ENCODE measurements around the gene GID4.

Gene GID4

DNA sequence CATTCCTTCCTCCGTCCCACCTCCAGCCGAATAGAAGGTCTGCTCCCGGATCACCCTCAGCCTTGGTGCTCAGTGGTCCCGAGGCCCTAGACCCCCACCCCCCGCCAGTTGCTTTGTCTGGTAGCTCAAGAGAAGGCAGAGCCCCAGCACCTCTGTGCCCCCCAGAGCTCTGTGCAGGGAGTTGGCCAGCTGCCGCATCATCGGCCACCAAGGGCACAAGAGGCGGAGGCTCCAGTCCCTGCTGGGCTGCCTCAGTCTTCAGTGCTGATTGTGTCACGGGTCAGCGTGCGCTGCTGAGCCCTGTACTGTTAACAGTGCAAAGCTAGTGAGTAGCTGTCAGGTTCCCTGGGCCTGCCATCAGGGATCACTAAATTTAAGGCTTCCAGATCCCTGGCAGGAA lies 26.3 kb downstream of the GID4 start:
- no peaks in the 10 kb centered on the region for H4K20me1 ChIP-seq
- no peak for TF ChIP-seq Cebpa-rat (IDR thresholded peaks at IDR 0.05)
- H3K27me3 ChIP-seq, result no peaks in the 10 kb centered on the region
- no peak overlapping the region for H3K9ac ChIP-seq
- H3K9me3 ChIP-seq, result no peaks in the 10 kb centered on the region
- H3K4me2 ChIP-seq, result no peak overlapping the region
- H3K4me1 ChIP-seq, result no peaks in the 10 kb centered on the region
- H3K36me3 ChIP-seq, result peaks cover 68% of the 10 kb centered on the region
- no peak overlapping the region for H3K4me3 ChIP-seq
- H3K27ac ChIP-seq, result no peak overlapping the region

DNA sequence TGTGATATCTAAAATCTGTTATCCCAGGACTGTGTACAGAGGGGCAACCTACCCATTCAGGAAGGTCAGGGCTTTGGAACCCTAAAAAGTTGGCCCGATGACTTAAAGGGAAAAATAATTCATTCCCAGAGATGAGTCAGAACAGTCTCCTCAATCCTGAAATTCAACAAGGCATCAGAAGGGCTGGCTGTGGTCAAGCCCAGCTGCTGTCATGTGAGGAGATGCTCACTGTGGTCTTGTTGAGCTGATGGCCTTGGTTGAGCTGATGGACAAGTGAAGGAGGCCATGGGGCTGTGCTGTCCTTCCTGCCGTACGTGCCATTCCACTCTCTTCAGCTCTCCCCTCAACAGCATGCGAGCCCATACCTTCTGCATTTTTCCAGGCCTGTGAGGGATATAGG lies 27.7 kb downstream of the GID4 start:
- Histone ChIP-seq H3K9ac (no peak overlapping the region), H3K36me3 (peaks cover 54% of the 10 kb centered on the region), H4K20me1 (no peaks in the 10 kb centered on the region), H3K27me3 (no peaks in the 10 kb centered on the region), H3K9me3 (no peaks in the 10 kb centered on the region), H3K4me2 (no peak overlapping the region), H3K4me3 (no peak overlapping the region), H3K27ac (no peak overlapping the region), H3K4me1 (peaks cover 8% of the 10 kb centered on the region)
- TF ChIP-seq Cebpa-rat (IDR thresholded peaks at IDR 0.05), result no peak

DNA sequence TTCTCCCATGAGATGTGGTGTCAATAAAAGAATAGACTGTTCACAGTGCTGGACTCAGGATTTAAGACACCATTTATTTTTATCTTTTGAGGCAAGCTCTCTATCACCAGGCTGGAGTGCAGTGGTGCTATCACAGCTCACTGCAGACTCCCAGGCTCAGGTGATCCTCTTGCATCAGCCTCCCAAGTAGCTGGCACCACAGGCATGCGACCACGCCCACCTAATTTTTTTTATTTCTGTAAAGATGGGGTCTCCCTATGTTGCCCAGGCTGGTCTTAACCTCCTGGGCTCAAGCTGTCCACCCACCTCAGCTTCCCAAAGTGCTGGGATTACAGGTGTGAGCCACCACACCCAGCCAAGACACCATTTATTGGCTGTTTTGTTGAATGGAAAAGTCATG lies 29.9 kb downstream of the GID4 start:
- no peak overlapping the region for H3K27ac ChIP-seq

DNA sequence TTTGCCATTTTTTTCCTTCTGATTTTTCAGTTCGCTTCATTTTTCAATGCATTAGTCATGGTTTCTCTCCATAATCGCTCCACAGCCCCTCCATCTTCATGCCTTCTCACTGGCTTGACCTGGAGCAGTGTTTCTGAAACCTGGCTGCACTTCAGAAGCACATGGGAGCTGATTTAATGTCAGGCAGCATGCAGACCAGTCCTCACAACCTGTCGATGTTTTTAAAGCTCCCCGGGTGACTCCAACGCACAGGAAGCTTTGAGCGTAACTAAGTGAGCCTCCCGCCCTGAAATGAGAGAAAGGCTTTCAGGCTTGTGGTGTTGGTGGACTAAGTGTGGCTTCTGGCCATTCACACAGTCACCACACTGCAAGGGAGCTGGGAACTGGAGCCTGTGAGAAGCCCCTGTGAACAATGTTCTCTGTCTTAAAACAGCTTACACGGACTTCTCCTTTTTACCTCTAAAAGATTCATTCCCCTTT lies 31.7 kb downstream of the GID4 start:
- Histone ChIP-seq H3K9me3 (no peaks in the 10 kb centered on the region), H3K27me3 (no peaks in the 10 kb centered on the region), H3K4me1 (peaks cover 8% of the 10 kb centered on the region), H3K36me3 (peaks cover 14% of the 10 kb centered on the region), H3K9ac (no peak overlapping the region), H3K27ac (no peak overlapping the region), H3K4me3 (no peak overlapping the region), H4K20me1 (no peaks in the 10 kb centered on the region), H3K4me2 (no peak overlapping the region)
- no peak for TF ChIP-seq Cebpa-rat (IDR thresholded peaks at IDR 0.05)

More for the DNA sequence above, 29.9 kb downstream of the GID4 start:
- peaks cover 8% of the 10 kb centered on the region for H3K4me1 ChIP-seq
- H3K36me3 ChIP-seq, result peaks cover 32% of the 10 kb centered on the region
- no peaks in the 10 kb centered on the region for H4K20me1 ChIP-seq
- no peak overlapping the region for H3K4me3 ChIP-seq
- TF ChIP-seq Cebpa-rat (IDR thresholded peaks at IDR 0.05), result no peak
- no peak overlapping the region for H3K4me2 ChIP-seq
- H3K9me3 ChIP-seq, result no peaks in the 10 kb centered on the region
- no peaks in the 10 kb centered on the region for H3K27me3 ChIP-seq
- H3K9ac ChIP-seq, result no peak overlapping the region

DNA sequence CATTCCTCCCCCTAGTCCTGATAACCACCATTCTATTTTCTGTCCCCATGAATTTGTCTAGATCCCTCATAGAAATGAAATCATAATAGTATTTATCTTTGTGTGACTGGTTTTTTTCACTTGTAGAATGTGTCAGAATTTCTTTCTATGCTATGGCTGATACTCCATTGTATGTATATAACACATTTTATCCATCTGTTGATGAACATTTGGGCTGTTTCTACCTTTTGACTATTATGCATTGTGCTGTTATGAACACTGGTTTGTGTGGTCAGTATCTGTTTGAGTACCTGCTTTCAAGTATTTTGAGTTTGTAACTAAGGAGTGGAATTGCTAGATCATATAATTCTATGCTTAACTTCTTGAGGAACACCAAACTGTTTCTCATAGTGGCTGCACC lies 32.5 kb downstream of the GID4 start:
- Histone ChIP-seq H3K4me1 (peaks cover 8% of the 10 kb centered on the region), H3K4me3 (no peak overlapping the region), H4K20me1 (no peaks in the 10 kb centered on the region), H3K36me3 (peaks cover 6% of the 10 kb centered on the region), H3K27me3 (no peaks in the 10 kb centered on the region), H3K9ac (no peak overlapping the region), H3K4me2 (no peak overlapping the region), H3K9me3 (no peaks in the 10 kb centered on the region), H3K27ac (no peak overlapping the region)
- no peak for TF ChIP-seq Cebpa-rat (IDR thresholded peaks at IDR 0.05)

DNA sequence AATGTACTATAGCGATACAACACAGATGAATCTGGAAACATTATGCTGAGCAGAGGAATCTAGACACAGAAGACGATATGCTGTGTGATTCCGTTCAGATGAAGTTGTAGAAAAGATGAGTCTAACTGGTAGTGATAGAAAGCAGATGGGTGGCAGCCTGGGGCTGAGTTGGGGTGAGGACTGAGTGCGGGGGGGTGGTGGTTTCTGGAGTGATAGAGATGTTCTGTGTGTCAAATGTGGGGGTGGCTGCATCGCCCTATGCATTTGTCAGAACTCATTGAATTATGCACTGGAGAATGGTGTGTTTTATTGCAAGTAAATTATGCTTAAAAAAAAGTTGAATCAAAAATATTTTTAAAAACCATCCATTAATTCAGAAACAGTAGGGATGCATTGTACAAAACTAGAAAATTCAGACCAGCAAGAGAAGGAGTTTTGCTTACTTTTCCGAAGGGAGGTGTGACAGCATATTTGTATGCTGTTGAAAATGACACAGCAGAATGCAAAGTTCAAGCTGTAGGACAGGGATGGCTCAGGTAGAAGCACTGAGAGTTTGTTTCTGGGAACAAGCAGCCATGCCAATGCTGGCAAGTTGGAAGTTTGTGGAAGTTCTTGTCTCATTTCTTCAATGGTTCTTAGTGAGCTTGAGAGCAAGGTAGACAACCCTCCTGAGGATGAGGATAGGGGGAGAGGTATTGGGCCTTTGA lies 35.5 kb downstream of the GID4 start:
- no peaks in the 10 kb centered on the region for H4K20me1 ChIP-seq
- H3K36me3 ChIP-seq, result no peaks in the 10 kb centered on the region
- no peaks in the 10 kb centered on the region for H3K9me3 ChIP-seq
- TF ChIP-seq Cebpa-rat (IDR thresholded peaks at IDR 0.05), result no peak
- no peak overlapping the region for H3K9ac ChIP-seq
- H3K27ac ChIP-seq, result no peak overlapping the region
- H3K4me1 ChIP-seq, result peaks cover 8% of the 10 kb centered on the region
- no peak overlapping the region for H3K4me3 ChIP-seq
- H3K27me3 ChIP-seq, result no peaks in the 10 kb centered on the region
- H3K4me2 ChIP-seq, result no peak overlapping the region

DNA sequence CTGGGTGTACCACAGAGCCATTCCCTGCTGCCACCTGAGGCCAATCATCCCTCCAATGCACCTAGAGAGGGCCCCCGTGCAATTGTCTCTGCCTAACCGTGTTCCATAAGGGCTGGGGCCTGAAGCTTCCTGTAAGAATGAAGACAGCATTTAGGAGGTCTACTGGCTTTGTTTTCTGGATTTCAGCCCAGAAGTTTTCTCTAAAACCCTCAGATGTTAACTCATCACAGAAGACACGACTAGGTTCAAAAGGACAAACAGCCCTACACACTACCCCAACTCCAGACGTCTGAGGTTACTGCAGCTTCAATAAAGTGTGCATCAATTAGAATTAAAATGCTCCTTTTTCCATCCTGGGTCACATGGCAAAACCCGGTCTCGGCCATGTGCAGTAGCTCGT lies 37.7 kb downstream of the GID4 start:
- Histone ChIP-seq H3K4me1 (no peaks in the 10 kb centered on the region), H4K20me1 (no peaks in the 10 kb centered on the region), H3K9me3 (no peaks in the 10 kb centered on the region), H3K4me2 (no peak overlapping the region), H3K27me3 (no peaks in the 10 kb centered on the region), H3K9ac (no peak overlapping the region), H3K27ac (no peak overlapping the region), H3K4me3 (no peak overlapping the region), H3K36me3 (no peaks in the 10 kb centered on the region)
- no peak for TF ChIP-seq Cebpa-rat (IDR thresholded peaks at IDR 0.05)

DNA sequence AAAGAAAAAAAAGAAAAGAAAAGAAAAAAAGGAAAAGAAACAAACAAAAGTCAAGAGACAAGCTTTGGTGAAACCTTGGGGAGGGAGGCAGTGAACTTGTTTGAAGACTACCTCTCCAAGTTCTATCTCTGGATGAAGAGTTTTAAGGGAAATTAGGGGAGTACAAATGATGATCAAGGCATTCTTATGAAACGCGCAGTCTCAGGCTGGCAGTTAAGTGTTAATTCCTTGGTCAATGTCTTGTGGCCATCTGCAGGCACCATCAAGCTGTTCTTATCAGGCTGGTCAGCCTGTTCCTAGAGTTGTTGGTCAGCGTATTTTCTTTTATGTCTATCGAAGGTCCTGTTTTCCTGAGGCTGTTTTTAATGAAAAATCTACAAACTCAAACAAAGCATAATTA lies 40.3 kb downstream of the GID4 start:
- no peaks in the 10 kb centered on the region for H3K9me3 ChIP-seq
- no peaks in the 10 kb centered on the region for H3K27me3 ChIP-seq

DNA sequence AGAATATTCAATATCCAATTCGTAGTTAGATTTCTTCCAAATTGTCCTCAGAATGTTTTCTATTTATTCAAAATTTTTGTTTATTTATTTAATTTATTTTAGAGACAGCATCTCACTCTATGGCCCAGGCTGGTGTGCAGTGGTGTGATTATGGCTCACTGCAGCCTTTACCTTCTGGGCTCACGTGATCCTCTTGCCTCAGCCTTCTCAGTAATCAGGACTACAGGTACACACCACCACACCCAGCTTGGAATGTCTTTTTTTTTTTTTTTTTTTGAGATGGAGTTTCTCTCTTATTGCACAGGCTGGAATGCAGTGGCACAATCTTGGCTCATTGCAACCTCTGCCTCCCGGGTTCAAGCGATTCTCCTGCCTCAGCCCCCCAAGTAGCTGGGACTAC lies 45.0 kb downstream of the GID4 start:
- H3K36me3 ChIP-seq, result no peaks in the 10 kb centered on the region
- no peaks in the 10 kb centered on the region for H4K20me1 ChIP-seq
- H3K4me3 ChIP-seq, result no peak overlapping the region
- no peaks in the 10 kb centered on the region for H3K27me3 ChIP-seq
- no peak overlapping the region for H3K27ac ChIP-seq
- no peak overlapping the region for H3K4me2 ChIP-seq
- no peak overlapping the region for H3K9ac ChIP-seq
- peaks cover 22% of the 10 kb centered on the region for H3K4me1 ChIP-seq
- H3K9me3 ChIP-seq, result no peaks in the 10 kb centered on the region
- TF ChIP-seq Cebpa-rat (IDR thresholded peaks at IDR 0.05), result no peak

More for the DNA sequence above, 40.3 kb downstream of the GID4 start:
- Histone ChIP-seq H3K9ac (no peak overlapping the region), H3K4me3 (no peak overlapping the region), H4K20me1 (no peaks in the 10 kb centered on the region), H3K4me2 (no peak overlapping the region), H3K36me3 (no peaks in the 10 kb centered on the region), H3K4me1 (no peaks in the 10 kb centered on the region), H3K27ac (no peak overlapping the region)
- TF ChIP-seq Cebpa-rat (IDR thresholded peaks at IDR 0.05), result no peak

DNA sequence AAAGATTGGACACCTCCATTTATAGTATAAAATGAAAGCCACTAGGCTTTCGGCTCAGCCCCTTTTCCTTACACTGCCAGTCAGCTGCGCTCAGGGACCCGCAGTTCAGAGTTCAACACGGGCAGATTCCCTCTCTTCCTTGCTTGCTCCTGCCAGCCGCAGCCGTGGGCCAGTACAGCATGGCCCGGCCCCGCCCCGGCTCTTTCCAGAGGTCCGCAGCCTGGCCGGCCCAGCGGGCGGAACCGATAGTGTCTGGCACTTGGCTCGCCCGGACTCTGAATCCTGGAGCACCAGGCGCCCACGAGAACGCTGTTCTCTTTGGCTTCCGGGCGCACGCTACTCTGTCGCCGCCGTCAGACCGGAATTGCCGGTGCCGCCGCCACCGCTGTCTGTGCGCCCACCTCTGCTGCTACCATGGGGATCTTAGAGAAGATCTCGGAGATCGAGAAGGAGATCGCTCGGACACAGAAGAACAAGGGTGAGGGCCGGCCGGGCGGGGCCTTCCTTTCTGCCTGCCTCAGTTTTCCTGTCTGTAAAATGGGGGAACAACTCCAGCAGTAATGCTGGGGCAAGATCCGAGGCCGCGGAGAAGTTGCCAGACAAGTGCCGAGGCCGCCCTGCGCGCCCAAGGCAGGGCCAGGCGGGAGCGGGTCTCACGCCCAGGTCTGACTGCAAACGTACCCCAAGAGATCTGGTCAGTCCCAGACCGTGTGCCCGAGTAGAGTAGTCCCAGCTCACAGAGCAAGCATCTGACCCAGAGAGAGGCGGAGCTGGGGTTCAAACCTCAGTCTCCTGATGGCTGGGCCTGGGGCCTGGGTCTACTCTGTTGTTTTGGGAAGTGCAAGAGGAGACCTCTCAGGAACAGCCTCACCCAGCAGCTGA lies 48.6 kb downstream of the GID4 start, which contains the start of gene DRG2:
TSS of gene DRG2 (plus strand) at position 339 of the 882 bp plus-strand sequence. CDS start at position 415, 76 bp downstream.
- no peaks in the 10 kb centered on the region for H4K20me1 ChIP-seq
- H3K36me3 ChIP-seq, result peaks cover 24% of the 10 kb centered on the region
- TF ChIP-seq Cebpa-rat (IDR thresholded peaks at IDR 0.05), result no peak
- H3K4me3 ChIP-seq, result peak within 1 kb of the TSS; percentile 86
- H3K9ac ChIP-seq, result peak within 1 kb of the TSS; percentile 86
- H3K4me1 ChIP-seq, result peaks cover 22% of the 10 kb centered on the region
- H3K9me3 ChIP-seq, result no peaks in the 10 kb centered on the region
- peak within 1 kb of the TSS; percentile 94 for H3K4me2 ChIP-seq
- H3K27ac ChIP-seq, result peak within 1 kb of the TSS; percentile 89
- no peaks in the 10 kb centered on the region for H3K27me3 ChIP-seq
